K562 (cell line): ENCODE results near the gene GULP1. TPM values are rescaled to one million over a fixed set of nuclear protein-coding genes. Genes with fewer than 3 reads are reported as not detected.
A peak's percentile ranks its signal among the peaks of the same experiment; 100 is the strongest.

Experiments used
- ARID2 ChIP-seq: fragments of 450-650 bp; IDR thresholded peaks from 2 replicates; pipeline ENCODE4 v1.6.1; 2017; ENCODE audit warnings: antibody characterized with exemption, mild to moderate bottlenecking
- ATF7 ChIP-seq: fragments of 450-650 bp; IDR thresholded peaks from 2 replicates; pipeline ENCODE4 v1.7.1; 2014; ENCODE audit warnings: mild to moderate bottlenecking, moderate library complexity
- CBX3 ChIP-seq, 2 experiments: IDR thresholded peaks; 1 replicate in 1 of 2; 2 replicates in 1 of 2; pipeline ENCODE4 v1.6.1; 2012; ENCODE audit warnings: inconsistent platforms in 2 of 2, low read length in 2 of 2, borderline replicate concordance in 1 of 2, control low read depth in 1 of 2
- CTCFL ChIP-seq: IDR thresholded peaks from 2 replicates; pipeline ENCODE4 v1.6.1; 2011; ENCODE audit warnings: borderline replicate concordance, low read depth, mild to moderate bottlenecking, moderate library complexity, low read length; ENCODE audit not compliant: insufficient read depth, poor library complexity, severe bottlenecking
- CXXC5 ChIP-seq: fragments of 250-450 bp; sonication (Bioruptor Pico); IDR thresholded peaks from 2 replicates; pipeline ENCODE4 v1.8.0; 2022; ENCODE audit warnings: inconsistent platforms, mild to moderate bottlenecking, moderate library complexity
- HDAC1 ChIP-seq, 2 experiments: fragments of 450-650 bp; IDR thresholded peaks; 2 replicates each; pipeline ENCODE4 v1.6.1; 2016 to 2017; ENCODE audit warnings: inconsistent platforms in 1 of 2, mild to moderate bottlenecking in 1 of 2, moderate library complexity in 1 of 2
- HDAC6 ChIP-seq: IDR thresholded peaks from 2 replicates; pipeline ENCODE4 v1.6.1; 2012; ENCODE audit warnings: low read depth, mild to moderate bottlenecking, control low read depth, inconsistent platforms, low read length, moderate library complexity
- MIER1 ChIP-seq: fragments of 450-650 bp; IDR thresholded peaks from 2 replicates; pipeline ENCODE4 v1.6.1; 2016; ENCODE audit warnings: antibody characterized with exemption, mild to moderate bottlenecking, low read depth
- POU5F1 ChIP-seq: fragments of 150-350 bp; IDR thresholded peaks from 2 replicates; pipeline ENCODE4 v1.6.1; 2014; ENCODE audit warnings: borderline replicate concordance, low read length, low read depth, mild to moderate bottlenecking; ENCODE audit not compliant: partially characterized antibody
- SMARCC2 ChIP-seq: fragments of 450-650 bp; IDR thresholded peaks from 2 replicates; pipeline ENCODE4 v1.6.1; 2017; ENCODE audit warnings: antibody characterized with exemption, moderate library complexity, mild to moderate bottlenecking, low read depth
- SP2 ChIP-seq: IDR thresholded peaks from 2 replicates; pipeline ENCODE4 v1.6.1; 2011; ENCODE audit warnings: mild to moderate bottlenecking, low read depth, low read length, moderate library complexity; ENCODE audit not compliant: poor library complexity, severe bottlenecking; ENCODE audit errors: extremely low read depth
- SRF ChIP-seq, 2 experiments: fragments of 250-450, 450-650 bp in 1 of 2; sonication (Bioruptor Pico) in 1 of 2; sonication (generic) in 1 of 2; formaldehyde crosslinking; IDR thresholded peaks; 2 replicates each; pipeline versions ENCODE4 v1.5.0 to v1.5.1; 2020 to 2022; ENCODE audit warnings: mild to moderate bottlenecking in 1 of 2, missing genetic modification reagents in 1 of 2
- ZBTB11 ChIP-seq, 3 experiments: fragments of 200-800 bp in 1 of 3; fragments of 250-450 bp in 1 of 3; fragments of 450-650 bp in 1 of 3; sonication (Bioruptor Pico) in 1 of 3; sonication (Bioruptor generic) in 1 of 3; formaldehyde crosslinking in 1 of 3; IDR thresholded peaks; 2 replicates each; pipeline versions ENCODE4 v1.6.1 to v1.8.0; 2016 to 2022; ENCODE audit warnings: mild to moderate bottlenecking in 2 of 3, missing genetic modification characterization in 2 of 3, missing compliant biosample characterization in 1 of 3, moderate library complexity in 1 of 3
- ZKSCAN3 ChIP-seq: fragments of 250-450 bp; sonication (Bioruptor Pico); IDR thresholded peaks from 2 replicates; pipeline ENCODE4 v1.4.0; 2020
- ZNF134 ChIP-seq: fragments of 250-450 bp; sonication (Bioruptor Pico); conservative IDR thresholded peaks from 2 replicates; pipeline ENCODE4 v1.4.0; 2020
- ZNF23 ChIP-seq: fragments of 250-450 bp; sonication (Bioruptor Pico); IDR thresholded peaks from 2 replicates; pipeline ENCODE4 v1.4.0; 2020; ENCODE audit warnings: mild to moderate bottlenecking
- ZNF639 ChIP-seq, 2 experiments: fragments of 200-800 bp in 1 of 2; sonication (Bioruptor generic) in 1 of 2; sonication (generic) in 1 of 2; formaldehyde crosslinking in 1 of 2; IDR thresholded peaks in 1 of 2; conservative IDR thresholded peaks in 1 of 2; 2 replicates each; pipeline versions ENCODE4 v1.5.0 to v1.6.1; 2016 to 2020; ENCODE audit warnings: missing compliant biosample characterization in 1 of 2, missing genetic modification characterization in 1 of 2, missing genetic modification reagents in 1 of 2
- ZNF655 ChIP-seq: fragments of 250-450 bp; sonication (Bioruptor Pico); IDR thresholded peaks from 2 replicates; pipeline ENCODE4 v1.5.0; 2021
- polyA plus RNA-seq, 8 experiments: library from polyadenylated mRNA; depleted of rRNA in 4 of 8; stranded (reverse) in 5 of 8; unstranded in 3 of 8; fragments of >200 nt; fragmentation: Nextera tagmentation in 2 of 8; fragmentation: Illumina TruSeq in 1 of 8; extraction: Ambion mirVana in 2 of 8; extraction: Trizol in 1 of 8; gene quantifications; 2 replicates each; pipeline versions ENCODE4 v1.2.1 to v1.2.3, GENCODE V29; 2011 to 2014; ENCODE audit warnings: inconsistent platforms in 1 of 8, missing spikeins in 1 of 8
- total RNA-seq, 7 experiments: library from RNA; depleted of rRNA in 6 of 7; stranded (reverse); fragments of >200 nt in 6 of 7; fragmentation: Illumina TruSeq in 2 of 7; extraction: Trizol in 2 of 7; gene quantifications; 2 replicates each; pipeline versions ENCODE4 v1.2.1 to v1.2.3, GENCODE V29; 2011 to 2021; ENCODE audit warnings: low replicate concordance in 1 of 7

Gene GULP1
- total and polyA plus RNA-seq, 9 of the 15 experiments (the other 6 are each of a cell fraction or from before 2014, with no cell fraction given), result 8.5 to 25.3 (median 19.5) TPM

- no peak for TF ChIP-seq ZBTB11 (CRISPR knock-in tag; IDR thresholded peaks at IDR 0.05)
- TF ChIP-seq ZNF134 (CRISPR knock-in tag), result no peak
- no peak for TF ChIP-seq ZNF23
- peak in 1 of 2 experiments; percentile 82; a peak in 1 of 4 replicates for TF ChIP-seq HDAC1 (IDR thresholded peaks at IDR 0.05)
- peak; percentile 42; the same call in 1 of the 2 replicates for TF ChIP-seq CXXC5 (CRISPR knock-in tag)
- no peak for TF ChIP-seq ZNF639 (CRISPR knock-in tag; conservative IDR thresholded peaks at IDR 0.05 in 1 of 2, IDR thresholded peaks at IDR 0.05 in 1 of 2)
- TF ChIP-seq MIER1, result no peak
- TF ChIP-seq HDAC6, result no peak
- TF ChIP-seq ATF7, result no peak
- no peak for TF ChIP-seq SRF (CRISPR knock-in tag; IDR thresholded peaks at IDR 0.05)
- TF ChIP-seq SP2, result no peak
- TF ChIP-seq POU5F1, result no peak
- no peak for TF ChIP-seq CBX3 (IDR thresholded peaks at IDR 0.05; ENCODE audit: borderline replicate concordance in 1 of 2, low read length in 2 of 2)
- TF ChIP-seq ZKSCAN3 (CRISPR knock-in tag), result no peak
- TF ChIP-seq ARID2, result no peak
- TF ChIP-seq CTCFL, result peak; percentile 83
- no peak for TF ChIP-seq SMARCC2
- no peak for TF ChIP-seq ZNF655 (CRISPR knock-in tag)
Observed at GRCh38 chr2:188291617-188292347, at the start of gene GULP1 (continued).
